GM12872 (cell line): ENCODE results near the gene PIK3R3.

Source experiments
- CTCF ChIP-seq: IDR thresholded peaks from 3 replicates; pipeline ENCODE4 v1.5.1; 2011; ENCODE audit warnings: low read depth, mild to moderate bottlenecking, low read length, moderate library complexity; ENCODE audit not compliant: insufficient read depth

Gene PIK3R3

GRCh38 chr1:46061146-46061545, 71.3 kb downstream of the PIK3R3 start:
- no peak for TF ChIP-seq CTCF

GRCh38 chr1:46058936-46059335, 73.5 kb downstream of the PIK3R3 start:
- no peak for TF ChIP-seq CTCF

GRCh38 chr1:46057781-46058180, 74.6 kb downstream of the PIK3R3 start:
- TF ChIP-seq CTCF, result no peak

GRCh38 chr1:46056325-46056724, 76.1 kb downstream of the PIK3R3 start:
- no peak for TF ChIP-seq CTCF

GRCh38 chr1:46053734-46054133, 78.7 kb downstream of the PIK3R3 start:
- no peak for TF ChIP-seq CTCF

GRCh38 chr1:46044116-46044515, 88.3 kb downstream of the PIK3R3 start:
- no peak for TF ChIP-seq CTCF

GRCh38 chr1:46043458-46044017, 88.9 kb downstream of the PIK3R3 start:
- TF ChIP-seq CTCF, result no peak
